ENCODE data around the gene PLEKHA1.

GRCh38 chr10:122446668-122447423 is 72.3 kb downstream of the PLEKHA1 start:
- TF ChIP-seq CTCF (conservative IDR thresholded peaks at IDR 0.05; ENCODE audit: low read depth in 2 of 2) (no peak), POLR2AphosphoS5 (IDR thresholded peaks at IDR 0.05; ENCODE audit: low read depth) (no peak), EZH2 (IDR thresholded peaks at IDR 0.05; ENCODE audit: low read depth, unreplicated experiment) (no peak), EZH2phosphoT487 (IDR thresholded peaks at IDR 0.05; ENCODE audit: unreplicated experiment) (no peak)
